Mucosa of descending colon (tissue), 3 donors: Measurements from ENCODE around the gene SOS1. TPM values are rescaled to one million over a fixed set of nuclear protein-coding genes. Genes with fewer than 3 reads are reported as not detected.

Experiments
- ATAC-seq: fragments of 200-7000 bp; cut with Tn5 transposase; one replicate; pipeline ENCODE4 v1.9.1; 2020; ENCODE audit warnings: mild to moderate bottlenecking, moderate library complexity
- DNase-seq, 3 donors: peaks; one replicate each; pipeline ENCODE4 v3.0.0-alpha.2; 2020
- H3K36me3 ChIP-seq: fragments of 200-600 bp; one replicate; pipeline ENCODE4 v1.8.0; 2021; ENCODE audit warnings: low read depth, mild to moderate bottlenecking
- H3K4me1 ChIP-seq: fragments of 200-600 bp; one replicate; pipeline ENCODE4 v1.8.0; 2021; ENCODE audit warnings: low read depth, mild to moderate bottlenecking
- H3K4me3 ChIP-seq: fragments of 200-600 bp; one replicate; pipeline ENCODE4 v1.8.0; 2021; ENCODE audit warnings: mild to moderate bottlenecking
- H3K9me3 ChIP-seq: fragments of 200-600 bp; one replicate; pipeline ENCODE4 v1.8.0; 2021; ENCODE audit warnings: mild to moderate bottlenecking
- intact Hi-C, 2 donors: fragments of 100-400 bp; cut with DNase I in 1 of 2; cut with micrococcal nuclease in 1 of 2; formaldehyde crosslinking; loops; one replicate each; pipeline versions ENCODE4 v1.11.0 to v1.11.1; 2022; cut with DNase I, micrococcal nuclease
- total RNA-seq, 3 donors: library from RNA; stranded (reverse); fragmentation: NEBNext Ultra II Directional in 2 of 3; extraction: Animal tissue kit (Norgen Biotek cat#: 25700) in 2 of 3; gene quantifications; one replicate each; pipeline versions ENCODE4 v1.2.1 to v1.2.4, GENCODE V29; 2021 to 2023
- TF ChIP-seq, protein P1 (sequence below): fragments of 200-600 bp; IDR thresholded peaks from one replicate; pipeline ENCODE4 v1.8.0; 2022; ENCODE audit warnings: antibody characterized with exemption, mild to moderate bottlenecking
- donor health status: DM: no; HTN: no; CAD: no; lungs with moderate emphysema.
- donor health status: DM: no; HTN: no; CAD: no.
- donor health status: DM: no; HTN: yes; CAD: no.

Gene SOS1
- total RNA-seq, 3 donors from 2014 or later = 38.8 to 44.2 (median 39.8) TPM

DNA sequence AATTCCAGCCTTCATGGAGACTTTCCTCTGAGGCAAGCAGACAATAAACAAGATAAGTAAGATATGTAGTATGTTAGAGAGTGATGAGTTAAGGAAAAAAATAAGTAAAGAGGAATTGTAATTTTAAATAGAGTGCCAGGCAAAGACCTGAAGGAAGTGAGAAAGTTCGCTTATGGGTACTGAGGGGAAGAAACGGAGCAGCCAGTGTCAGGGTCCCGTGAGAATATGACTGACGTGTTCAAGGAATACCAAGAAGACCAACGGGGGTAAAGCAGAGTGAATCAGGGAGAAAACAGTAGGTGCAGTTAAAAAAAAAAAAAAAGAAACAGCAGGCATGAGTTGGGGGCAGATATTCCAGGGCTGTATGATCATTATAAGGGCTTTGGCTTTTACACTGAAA is 186.1 kb downstream of the SOS1 start:
- Histone ChIP-seq H3K36me3 (no peaks in the 10 kb centered on the region), H3K4me1 (no peaks in the 10 kb centered on the region), H3K9me3 (no peaks in the 10 kb centered on the region), H3K4me3 (no peak overlapping the region)
- intact Hi-C loops = no loop called here
- no peak for ATAC-seq
- TF ChIP-seq, protein P1, sequence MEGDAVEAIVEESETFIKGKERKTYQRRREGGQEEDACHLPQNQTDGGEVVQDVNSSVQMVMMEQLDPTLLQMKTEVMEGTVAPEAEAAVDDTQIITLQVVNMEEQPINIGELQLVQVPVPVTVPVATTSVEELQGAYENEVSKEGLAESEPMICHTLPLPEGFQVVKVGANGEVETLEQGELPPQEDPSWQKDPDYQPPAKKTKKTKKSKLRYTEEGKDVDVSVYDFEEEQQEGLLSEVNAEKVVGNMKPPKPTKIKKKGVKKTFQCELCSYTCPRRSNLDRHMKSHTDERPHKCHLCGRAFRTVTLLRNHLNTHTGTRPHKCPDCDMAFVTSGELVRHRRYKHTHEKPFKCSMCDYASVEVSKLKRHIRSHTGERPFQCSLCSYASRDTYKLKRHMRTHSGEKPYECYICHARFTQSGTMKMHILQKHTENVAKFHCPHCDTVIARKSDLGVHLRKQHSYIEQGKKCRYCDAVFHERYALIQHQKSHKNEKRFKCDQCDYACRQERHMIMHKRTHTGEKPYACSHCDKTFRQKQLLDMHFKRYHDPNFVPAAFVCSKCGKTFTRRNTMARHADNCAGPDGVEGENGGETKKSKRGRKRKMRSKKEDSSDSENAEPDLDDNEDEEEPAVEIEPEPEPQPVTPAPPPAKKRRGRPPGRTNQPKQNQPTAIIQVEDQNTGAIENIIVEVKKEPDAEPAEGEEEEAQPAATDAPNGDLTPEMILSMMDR = no peak
- DNase-seq = no peak

DNA sequence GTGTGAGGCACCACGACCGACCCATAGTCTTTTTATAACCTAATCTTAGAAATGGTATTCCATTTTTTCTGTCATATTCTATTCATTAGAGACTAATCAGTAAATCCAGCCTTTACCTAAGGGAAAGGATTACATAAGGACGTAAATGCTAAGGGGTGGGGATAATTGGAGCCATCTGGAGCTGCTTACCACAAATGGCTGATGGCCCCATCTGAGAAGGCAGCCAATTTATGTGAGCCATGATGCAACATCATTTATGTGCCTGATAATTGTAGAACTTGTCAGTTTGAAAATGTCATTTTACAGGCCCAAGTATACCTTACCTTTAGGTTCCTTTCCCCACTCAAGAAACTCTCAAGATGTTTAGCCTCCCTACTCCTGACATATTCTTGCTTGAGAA is 187.2 kb downstream of the SOS1 start:
- TF ChIP-seq, protein P1 = no peak
- Histone ChIP-seq H3K9me3 (no peaks in the 10 kb centered on the region), H3K4me3 (no peak overlapping the region), H3K4me1 (no peaks in the 10 kb centered on the region), H3K36me3 (no peaks in the 10 kb centered on the region)
- DNase-seq (no peak), ATAC-seq (no peak)
- intact Hi-C loops = no loop called here

DNA sequence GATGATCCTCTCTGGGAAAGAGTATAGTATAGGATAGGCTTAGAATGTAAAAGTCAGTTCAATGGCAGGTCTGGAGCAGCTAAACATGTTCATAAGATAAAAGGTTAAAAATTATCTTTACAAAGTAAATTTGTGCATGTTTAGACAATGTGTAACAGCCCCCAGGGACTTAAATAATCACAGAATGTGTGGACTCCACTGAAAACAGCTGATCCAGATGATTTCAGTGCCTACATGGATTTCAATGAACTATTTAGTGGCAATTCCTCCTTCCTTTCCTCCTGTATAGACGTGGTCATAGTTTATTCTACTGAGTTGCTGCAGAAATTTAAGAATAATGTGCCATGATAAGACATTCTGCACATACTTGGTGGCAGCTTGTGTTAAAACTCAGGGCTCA is 188.3 kb downstream of the SOS1 start:
- TF ChIP-seq, protein P1 = no peak
- DNase-seq (no peak), ATAC-seq (no peak)
- Histone ChIP-seq H3K4me3 (no peak overlapping the region), H3K36me3 (no peaks in the 10 kb centered on the region), H3K9me3 (no peaks in the 10 kb centered on the region), H3K4me1 (no peaks in the 10 kb centered on the region)
- intact Hi-C loops = no loop called here

Other genes with a start within 250 kb of the SOS1 start
- 10 to 100 TPM; 10.4 to 17.3 (median 10.5) TPM for gene DHX57, start 245.1 kb downstream of the SOS1 start, total RNA-seq
- 10 to 100 TPM in 2 of 3 donors, 1 to 10 TPM in 1; 8.0 to 12.1 (median 11.3) TPM for gene MORN2, start 245.1 kb downstream of the SOS1 start, total RNA-seq
- 1 to 10 TPM in 1 of 3 donors, under 1 TPM in 2; 0.10 to 1.5 (median 0.29) TPM for gene ARHGEF33, start 231.2 kb downstream of the SOS1 start, total RNA-seq
- gene CDKL4, start 122.9 kb upstream of the SOS1 start, total RNA-seq = 1 to 10 TPM in 1 of 3 donors, under 1 TPM in 1, not detected in 1; 0.31 to 1.0 TPM